ENCODE results near the gene RPP25. TPM values are rescaled to one million over a fixed set of nuclear protein-coding genes. Genes with fewer than 3 reads are reported as not detected.

Gene RPP25
- total RNA-seq, 4 donors from 2014 or later = 10.1 to 28.4 (median 16.5) TPM

DNA sequence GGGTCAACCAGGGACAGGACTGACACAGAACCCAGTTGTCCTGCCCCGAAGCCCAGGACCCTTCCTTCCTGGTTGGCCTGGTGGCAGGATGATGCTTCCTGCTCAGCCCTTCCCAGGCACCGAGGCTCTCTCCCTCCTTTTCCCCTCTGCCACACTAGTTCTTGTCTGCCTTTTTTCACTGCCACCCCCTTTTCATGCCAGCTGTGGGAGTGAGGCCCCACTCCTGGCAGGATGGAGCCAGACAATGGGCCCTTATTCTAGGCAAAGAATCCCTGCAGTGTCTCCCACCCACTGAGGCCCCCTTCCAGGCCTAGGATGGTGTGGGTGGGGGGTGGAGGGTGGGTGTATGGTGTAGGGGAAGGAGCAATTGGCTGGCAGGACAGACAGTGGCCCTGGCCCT lies 37.7 kb upstream of the RPP25 start:
- Histone ChIP-seq H3K4me3 (no peak overlapping the region), H3K27me3 (peaks cover 31% of the 10 kb centered on the region), H3K36me3 (no peaks in the 10 kb centered on the region), H3K9me3 (no peaks in the 10 kb centered on the region), H3K4me1 (peaks cover 0 to 13% (median 10%) of the 10 kb centered on the region in 4 donors), H3K27ac (no peak overlapping the region)
- 87% methylated on average over 2 of the region's 2 CpGs; no CpG with 5 or more reads in 1 of the 2 donors for WGBS, 2 donors (ENCODE audit: low coverage in 1 of 2)
- intact Hi-C loops (cut with DNase I; ENCODE audit: low total_unique reads) = no loop called here
- no peak for DNase-seq
- in situ Hi-C loops (cut with MboI; ENCODE audit: low pct_ligation_motif_present in 1 of 4, low pct_unique_long_range_greater_than_20kb in 1 of 4, low sequenced_read_pairs in 3 of 4) = no loop called here
- TF ChIP-seq POLR2A (IDR thresholded peaks at IDR 0.05) (no peak), EP300 (IDR thresholded peaks at IDR 0.05; ENCODE audit: low read depth) (no peak), POLR2AphosphoS5 (IDR thresholded peaks at IDR 0.05) (no peak)
- TF ChIP-seq, protein P1, sequence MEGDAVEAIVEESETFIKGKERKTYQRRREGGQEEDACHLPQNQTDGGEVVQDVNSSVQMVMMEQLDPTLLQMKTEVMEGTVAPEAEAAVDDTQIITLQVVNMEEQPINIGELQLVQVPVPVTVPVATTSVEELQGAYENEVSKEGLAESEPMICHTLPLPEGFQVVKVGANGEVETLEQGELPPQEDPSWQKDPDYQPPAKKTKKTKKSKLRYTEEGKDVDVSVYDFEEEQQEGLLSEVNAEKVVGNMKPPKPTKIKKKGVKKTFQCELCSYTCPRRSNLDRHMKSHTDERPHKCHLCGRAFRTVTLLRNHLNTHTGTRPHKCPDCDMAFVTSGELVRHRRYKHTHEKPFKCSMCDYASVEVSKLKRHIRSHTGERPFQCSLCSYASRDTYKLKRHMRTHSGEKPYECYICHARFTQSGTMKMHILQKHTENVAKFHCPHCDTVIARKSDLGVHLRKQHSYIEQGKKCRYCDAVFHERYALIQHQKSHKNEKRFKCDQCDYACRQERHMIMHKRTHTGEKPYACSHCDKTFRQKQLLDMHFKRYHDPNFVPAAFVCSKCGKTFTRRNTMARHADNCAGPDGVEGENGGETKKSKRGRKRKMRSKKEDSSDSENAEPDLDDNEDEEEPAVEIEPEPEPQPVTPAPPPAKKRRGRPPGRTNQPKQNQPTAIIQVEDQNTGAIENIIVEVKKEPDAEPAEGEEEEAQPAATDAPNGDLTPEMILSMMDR (IDR thresholded peaks at IDR 0.05) = no peak

DNA sequence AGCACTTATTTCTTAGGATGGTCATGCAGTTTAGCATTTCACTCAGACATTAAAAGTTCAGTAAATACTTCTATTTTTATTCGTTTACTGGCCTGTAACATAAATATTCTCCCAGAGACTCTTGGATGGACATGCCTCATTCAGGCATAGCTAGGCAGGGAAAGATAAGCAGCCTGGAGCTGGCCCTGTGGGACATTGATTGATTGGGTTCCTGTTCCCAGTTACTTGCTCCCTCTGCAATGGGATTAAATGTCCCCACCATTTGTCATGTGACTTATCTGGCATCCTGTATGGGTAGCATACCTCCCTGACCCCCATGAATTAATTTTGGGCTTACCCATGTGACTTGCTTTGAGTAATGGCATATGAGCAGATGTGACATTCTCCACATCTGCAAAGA lies 36.0 kb upstream of the RPP25 start:
- no peak for DNase-seq
- WGBS, 2 donors (ENCODE audit: low coverage in 1 of 2) = 33 to 43% methylated on average over 1 of the region's 1 CpG
- Histone ChIP-seq H3K4me3 (no peak overlapping the region), H3K4me1 (peaks cover 0 to 11% (median 9%) of the 10 kb centered on the region in 4 donors), H3K27me3 (peaks cover 20% of the 10 kb centered on the region), H3K9me3 (no peaks in the 10 kb centered on the region), H3K27ac (no peak overlapping the region), H3K36me3 (no peaks in the 10 kb centered on the region)
- in situ Hi-C loops (cut with MboI; ENCODE audit: low pct_ligation_motif_present in 1 of 4, low pct_unique_long_range_greater_than_20kb in 1 of 4, low sequenced_read_pairs in 3 of 4) (no loop called here), intact Hi-C loops (cut with DNase I; ENCODE audit: low total_unique reads) (no loop called here)
- no peak for TF ChIP-seq POLR2AphosphoS5 (IDR thresholded peaks at IDR 0.05)

DNA sequence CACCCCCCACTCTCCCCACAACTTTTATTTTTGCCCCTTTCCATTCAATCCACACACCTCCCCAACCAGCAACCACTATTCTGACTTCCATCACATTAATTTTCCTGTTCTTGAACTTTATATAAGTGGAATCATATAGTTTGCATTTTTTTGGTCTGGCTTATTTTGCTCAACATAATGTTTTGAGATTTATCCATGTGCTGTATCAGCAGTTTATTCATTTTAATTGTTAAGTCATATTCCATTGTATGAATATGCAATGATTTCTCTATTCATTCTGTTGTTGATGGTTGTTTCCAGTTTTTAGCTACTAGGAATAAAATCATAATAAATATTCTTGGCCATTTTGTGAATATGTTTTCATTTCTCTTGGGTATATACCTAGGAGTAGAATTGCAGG lies 33.0 kb upstream of the RPP25 start:
- no peaks in the 10 kb centered on the region for H3K36me3 ChIP-seq
- no peaks in the 10 kb centered on the region for H3K9me3 ChIP-seq
- TF ChIP-seq, protein P1 (IDR thresholded peaks at IDR 0.05) = no peak
- no peak for TF ChIP-seq POLR2A (IDR thresholded peaks at IDR 0.05)
- no peak for TF ChIP-seq EP300 (IDR thresholded peaks at IDR 0.05; ENCODE audit: low read depth)
- no peak for TF ChIP-seq POLR2AphosphoS5 (IDR thresholded peaks at IDR 0.05)
- in situ Hi-C loops (cut with MboI; ENCODE audit: low pct_ligation_motif_present in 1 of 4, low pct_unique_long_range_greater_than_20kb in 1 of 4, low sequenced_read_pairs in 3 of 4) = no loop called here
- intact Hi-C loops (cut with DNase I; ENCODE audit: low total_unique reads) = no loop called here
- no peak overlapping the region for H3K27ac ChIP-seq
- H3K27me3 ChIP-seq = no peaks in the 10 kb centered on the region
- H3K4me1 ChIP-seq = no peaks in the 10 kb centered on the region
- no peak overlapping the region for H3K4me3 ChIP-seq
- no peak for DNase-seq

DNA sequence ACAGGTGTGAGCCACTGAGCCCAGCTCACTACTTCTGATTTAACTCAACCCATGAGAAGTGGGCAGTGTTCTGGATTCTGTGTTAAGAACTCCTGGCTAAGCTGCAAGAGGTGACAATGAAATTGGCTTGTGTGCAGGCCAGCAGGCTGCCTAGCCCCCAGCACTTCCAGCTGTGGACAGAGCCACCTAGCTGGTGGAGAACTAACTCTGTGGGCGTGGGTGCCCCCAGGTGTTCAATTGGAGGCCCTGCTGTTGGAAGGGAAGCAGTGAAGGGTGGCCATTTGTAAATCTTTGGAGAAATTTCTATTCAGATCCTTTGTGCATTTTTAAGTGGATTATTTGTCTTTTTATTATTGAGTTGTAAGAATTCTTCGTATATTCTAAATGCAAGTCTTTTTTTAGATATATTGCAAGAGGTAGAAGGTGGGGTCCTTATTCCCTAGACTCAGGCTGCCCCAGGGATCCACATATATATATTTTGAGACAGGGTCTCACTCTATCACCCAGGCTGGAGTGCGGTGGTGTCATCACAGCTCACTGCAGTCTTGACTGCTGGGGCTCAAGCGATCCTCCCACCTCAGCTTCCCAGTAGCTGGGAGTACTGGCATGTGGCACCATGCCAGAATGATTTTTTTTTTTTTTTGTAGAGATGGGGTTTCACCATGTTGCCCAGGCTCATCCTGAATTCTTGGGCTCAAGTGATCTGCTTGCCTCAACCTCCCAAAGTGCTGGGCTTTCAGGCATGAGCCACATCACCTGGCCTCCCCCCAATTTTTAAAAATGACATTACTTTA lies 31.6 kb upstream of the RPP25 start:
- TF ChIP-seq, protein P1 (IDR thresholded peaks at IDR 0.05) = peak; percentile 29 to 62 (median 50)
- TF ChIP-seq POLR2A (IDR thresholded peaks at IDR 0.05) (no peak), EP300 (IDR thresholded peaks at IDR 0.05; ENCODE audit: low read depth) (no peak), POLR2AphosphoS5 (IDR thresholded peaks at IDR 0.05) (no peak)
- Histone ChIP-seq H3K4me1 (peaks cover 0 to 3% (median 0%) of the 10 kb centered on the region in 4 donors), H3K27ac (no peak overlapping the region), H3K36me3 (no peaks in the 10 kb centered on the region), H3K27me3 (no peaks in the 10 kb centered on the region), H3K4me3 (no peak overlapping the region), H3K9me3 (no peaks in the 10 kb centered on the region)
- intact Hi-C loops (cut with DNase I; ENCODE audit: low total_unique reads) (no loop called here), in situ Hi-C loops (cut with MboI; ENCODE audit: low pct_ligation_motif_present in 1 of 4, low pct_unique_long_range_greater_than_20kb in 1 of 4, low sequenced_read_pairs in 3 of 4) (no loop called here)
- peak; percentile 65 for DNase-seq
- WGBS, 2 donors (ENCODE audit: low coverage in 1 of 2) = 14 to 37% methylated on average over 1 to 4 of the region's 4 CpGs
